WTC11 (cell line): ENCODE data around the gene RBFOX1. TPM values are rescaled to one million over a fixed set of nuclear protein-coding genes. Genes with fewer than 3 reads are reported as not detected.

Experiments
- ATAC-seq: fragments of 200-7000 bp; cut with Tn5 transposase; 2 replicates; pipeline ENCODE4 v1.10.0; 2021; ENCODE audit warnings: mild to moderate bottlenecking, moderate library complexity
- CTCF ChIA-PET: fragments of 300-600 bp; sonication (Branson Sonifier 250); formaldehyde crosslinking; loops from one replicate; lab custom pipeline; 2021; ENCODE audit warnings: antibody characterized with exemption; lab: Charles Lee
- POLR2A ChIA-PET: fragments of 350-600 bp; sonication (Branson Sonifier 250); formaldehyde crosslinking; loops from one replicate; lab custom pipeline; 2021; ENCODE audit warnings: antibody characterized with exemption; lab: Charles Lee
- DNase-seq: peaks from one replicate; pipeline ENCODE4 v3.0.0; 2021; ENCODE audit warnings: low spot score
- H3K27ac Mint-ChIP-seq: 2 replicates; pipeline ENCODE4 v1.8.0; 2021; ENCODE audit warnings: mixed read lengths
- H3K27me3 Mint-ChIP-seq: 2 replicates; pipeline ENCODE4 v1.8.0; 2021; ENCODE audit warnings: low read depth, mild to moderate bottlenecking, moderate library complexity, mixed read lengths
- H3K36me3 Mint-ChIP-seq: 2 replicates; pipeline ENCODE4 v1.8.0; 2021; ENCODE audit warnings: mixed read lengths
- H3K4me1 Mint-ChIP-seq: 2 replicates; pipeline ENCODE4 v1.8.0; 2022; ENCODE audit warnings: mixed read lengths
- H3K4me3 Mint-ChIP-seq: 2 replicates; pipeline ENCODE4 v1.8.0; 2021; ENCODE audit warnings: mild to moderate bottlenecking, moderate library complexity, mixed read lengths
- H3K9me3 Mint-ChIP-seq: 2 replicates; pipeline ENCODE4 v1.8.0; 2021; ENCODE audit warnings: mixed read lengths
- E2F5 ChIP-seq: sonication (generic); formaldehyde crosslinking; IDR thresholded peaks from 2 replicates; pipeline ENCODE4 v1.8.1; 2022; ENCODE audit warnings: mild to moderate bottlenecking, moderate library complexity, missing genetic modification reagents
- ETV6 ChIP-seq: sonication (generic); formaldehyde crosslinking; IDR thresholded peaks from 2 replicates; pipeline ENCODE4 v1.8.1; 2022; ENCODE audit warnings: mild to moderate bottlenecking, missing genetic modification reagents
- FOXK1 ChIP-seq: sonication (generic); formaldehyde crosslinking; IDR thresholded peaks from 2 replicates; pipeline ENCODE4 v1.8.0; 2022; ENCODE audit warnings: mild to moderate bottlenecking, moderate library complexity, missing genetic modification reagents
- GTF2I ChIP-seq: fragments of 250-450 bp; sonication (Bioruptor Pico); conservative IDR thresholded peaks from 2 replicates; pipeline ENCODE4 v1.4.0; 2021; ENCODE audit warnings: mild to moderate bottlenecking
- JUN ChIP-seq: sonication (generic); formaldehyde crosslinking; IDR thresholded peaks from 2 replicates; pipeline ENCODE4 v1.8.0; 2023; ENCODE audit warnings: mild to moderate bottlenecking, missing genetic modification reagents
- MAX ChIP-seq: sonication (generic); formaldehyde crosslinking; IDR thresholded peaks from 2 replicates; pipeline ENCODE4 v1.8.0; 2022; ENCODE audit warnings: mild to moderate bottlenecking, missing genetic modification reagents
- NFE2L1 ChIP-seq: sonication (generic); formaldehyde crosslinking; IDR thresholded peaks from 2 replicates; pipeline ENCODE4 v1.8.1; 2023; ENCODE audit warnings: missing genetic modification reagents
- NR1H2 ChIP-seq: sonication (generic); formaldehyde crosslinking; IDR thresholded peaks from 2 replicates; pipeline ENCODE4 v1.9.0; 2021; ENCODE audit warnings: mild to moderate bottlenecking, moderate library complexity, missing genetic modification reagents
- SOX15 ChIP-seq: fragments of 250-450 bp; sonication (Bioruptor Pico); IDR thresholded peaks from 2 replicates; pipeline ENCODE4 v1.9.0; 2021; ENCODE audit warnings: mild to moderate bottlenecking
- USF1 ChIP-seq: sonication (generic); formaldehyde crosslinking; IDR thresholded peaks from 2 replicates; pipeline ENCODE4 v1.8.0; 2022; ENCODE audit warnings: mild to moderate bottlenecking, missing genetic modification reagents
- ZNF121 ChIP-seq: sonication (generic); formaldehyde crosslinking; IDR thresholded peaks from 2 replicates; pipeline ENCODE4 v1.8.0; 2023; ENCODE audit warnings: missing genetic modification reagents
- ZNF423 ChIP-seq: fragments of 250-450 bp; sonication (Bioruptor Pico); IDR thresholded peaks from 2 replicates; pipeline ENCODE4 v2.1.2; 2022; ENCODE audit warnings: mild to moderate bottlenecking, moderate library complexity
- total RNA-seq: library from RNA; stranded (reverse); gene quantifications from 3 replicates; pipeline ENCODE4 v1.2.3, GENCODE V29; 2021
- TF ChIP-seq, protein P1 (sequence below): sonication (generic); formaldehyde crosslinking; IDR thresholded peaks from 2 replicates; pipeline ENCODE4 v1.8.1; 2023; ENCODE audit warnings: mild to moderate bottlenecking, missing genetic modification reagents, moderate library complexity
- TF ChIP-seq, protein P2 (sequence below): sonication (generic); formaldehyde crosslinking; conservative IDR thresholded peaks from 2 replicates; pipeline ENCODE4 v1.8.1; 2022; ENCODE audit warnings: mild to moderate bottlenecking, missing genetic modification reagents
- TF ChIP-seq, protein P3 (sequence below): sonication (generic); formaldehyde crosslinking; IDR thresholded peaks from 2 replicates; pipeline ENCODE4 v1.8.1; 2023; ENCODE audit warnings: mild to moderate bottlenecking, moderate library complexity, missing genetic modification reagents
- TF ChIP-seq, protein P4 (sequence below): sonication (generic); formaldehyde crosslinking; IDR thresholded peaks from 2 replicates; pipeline ENCODE4 v1.8.1; 2022; ENCODE audit warnings: low read depth, mild to moderate bottlenecking, moderate library complexity, missing genetic modification reagents, borderline replicate concordance
- TF ChIP-seq, protein P5 (sequence below): fragments of 250-450 bp; sonication (Bioruptor Pico); IDR thresholded peaks from 2 replicates; pipeline ENCODE4 v1.9.0; 2021; ENCODE audit warnings: mild to moderate bottlenecking

The RBFOX1 gene
- total RNA-seq, 1 experiment from 2014 or later, result 1.1 TPM

DNA sequence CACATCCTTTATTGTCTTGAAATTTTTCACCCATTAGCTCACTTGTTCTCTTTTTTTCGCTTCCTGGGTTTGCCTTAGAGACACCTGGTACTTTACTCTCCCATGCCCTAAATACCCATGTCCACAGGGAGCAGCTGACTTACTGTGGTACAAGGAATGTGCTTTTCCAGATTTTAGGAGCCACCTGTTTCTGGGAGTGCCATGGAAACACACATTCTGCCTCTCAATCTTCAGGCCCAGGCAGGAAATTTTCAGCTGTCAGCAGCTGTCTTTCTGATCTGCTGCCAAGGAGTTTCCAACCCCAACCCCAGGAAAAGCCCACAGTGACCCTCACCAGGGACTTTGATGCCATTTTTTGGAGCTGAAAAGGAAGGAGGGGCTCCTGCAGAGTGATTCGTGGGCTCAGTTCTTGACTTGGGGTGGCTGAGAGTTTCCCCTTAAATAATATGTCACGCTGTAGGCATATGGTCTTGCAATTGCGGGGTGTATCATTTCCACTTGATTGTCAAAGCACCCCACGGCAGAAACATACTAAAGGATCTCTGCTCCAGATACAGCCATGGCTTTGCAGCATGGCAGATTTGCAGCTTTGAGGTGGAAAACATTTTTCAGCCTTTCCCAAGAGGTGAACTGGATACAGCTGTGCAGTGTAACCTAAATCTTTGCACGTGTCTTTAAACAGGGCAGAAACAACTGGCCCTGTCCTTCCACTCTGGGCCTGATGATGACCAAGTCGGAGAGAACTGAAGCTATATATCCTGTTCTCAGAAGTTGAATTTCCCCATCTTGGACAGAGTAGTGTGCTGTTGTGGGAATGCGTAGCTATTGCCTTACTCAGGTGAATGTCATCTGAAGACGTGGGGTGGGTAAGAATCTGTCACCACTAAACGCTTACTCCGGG lies 19.2 kb downstream of the RBFOX1 start:
- TF ChIP-seq, protein P1, sequence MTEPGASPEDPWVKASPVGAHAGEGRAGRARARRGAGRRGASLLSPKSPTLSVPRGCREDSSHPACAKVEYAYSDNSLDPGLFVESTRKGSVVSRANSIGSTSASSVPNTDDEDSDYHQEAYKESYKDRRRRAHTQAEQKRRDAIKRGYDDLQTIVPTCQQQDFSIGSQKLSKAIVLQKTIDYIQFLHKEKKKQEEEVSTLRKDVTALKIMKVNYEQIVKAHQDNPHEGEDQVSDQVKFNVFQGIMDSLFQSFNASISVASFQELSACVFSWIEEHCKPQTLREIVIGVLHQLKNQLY (CRISPR knock-in tag), result no peak
- TF ChIP-seq, all 79 proteins: peak for 0
- ChIA-PET POLR2A (no interaction called here), CTCF (no interaction called here)
- ATAC-seq, result no peak
- DNase-seq, result no peak
- Mint-ChIP-seq H3K4me3 (no peak overlapping the region), H3K4me1 (no peaks in the 10 kb centered on the region), H3K36me3 (peaks cover 75% of the 10 kb centered on the region), H3K27me3 (peaks cover 5% of the 10 kb centered on the region), H3K27ac (no peak overlapping the region), H3K9me3 (peaks cover 89% of the 10 kb centered on the region)

- DNase-seq, result no peak
- Mint-ChIP-seq H3K27me3 (peaks cover 8% of the 10 kb centered on the region), H3K27ac (no peak overlapping the region), H3K4me3 (no peak overlapping the region), H3K36me3 (peaks cover 70% of the 10 kb centered on the region), H3K9me3 (peaks cover 87% of the 10 kb centered on the region), H3K4me1 (no peaks in the 10 kb centered on the region)
- no peak for TF ChIP-seq SOX15 (CRISPR knock-in tag)
- TF ChIP-seq GTF2I (CRISPR knock-in tag), result no peak
- no peak for TF ChIP-seq NFE2L1 (CRISPR knock-in tag)
- TF ChIP-seq FOXK1 (CRISPR knock-in tag), result no peak
- TF ChIP-seq, protein P2, sequence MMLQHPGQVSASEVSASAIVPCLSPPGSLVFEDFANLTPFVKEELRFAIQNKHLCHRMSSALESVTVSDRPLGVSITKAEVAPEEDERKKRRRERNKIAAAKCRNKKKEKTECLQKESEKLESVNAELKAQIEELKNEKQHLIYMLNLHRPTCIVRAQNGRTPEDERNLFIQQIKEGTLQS (CRISPR knock-in tag), result no peak
- TF ChIP-seq ZNF423 (CRISPR knock-in tag), result no peak
- TF ChIP-seq ETV6 (CRISPR knock-in tag), result no peak
- TF ChIP-seq, protein P3, sequence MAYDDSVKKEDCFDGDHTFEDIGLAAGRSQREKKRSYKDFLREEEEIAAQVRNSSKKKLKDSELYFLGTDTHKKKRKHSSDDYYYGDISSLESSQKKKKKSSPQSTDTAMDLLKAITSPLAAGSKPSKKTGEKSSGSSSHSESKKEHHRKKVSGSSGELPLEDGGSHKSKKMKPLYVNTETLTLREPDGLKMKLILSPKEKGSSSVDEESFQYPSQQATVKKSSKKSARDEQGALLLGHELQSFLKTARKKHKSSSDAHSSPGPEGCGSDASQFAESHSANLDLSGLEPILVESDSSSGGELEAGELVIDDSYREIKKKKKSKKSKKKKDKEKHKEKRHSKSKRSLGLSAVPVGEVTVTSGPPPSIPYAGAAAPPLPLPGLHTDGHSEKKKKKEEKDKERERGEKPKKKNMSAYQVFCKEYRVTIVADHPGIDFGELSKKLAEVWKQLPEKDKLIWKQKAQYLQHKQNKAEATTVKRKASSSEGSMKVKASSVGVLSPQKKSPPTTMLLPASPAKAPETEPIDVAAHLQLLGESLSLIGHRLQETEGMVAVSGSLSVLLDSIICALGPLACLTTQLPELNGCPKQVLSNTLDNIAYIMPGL (CRISPR knock-in tag), result no peak
- no peak for TF ChIP-seq USF1 (CRISPR knock-in tag)
- TF ChIP-seq, protein P4, sequence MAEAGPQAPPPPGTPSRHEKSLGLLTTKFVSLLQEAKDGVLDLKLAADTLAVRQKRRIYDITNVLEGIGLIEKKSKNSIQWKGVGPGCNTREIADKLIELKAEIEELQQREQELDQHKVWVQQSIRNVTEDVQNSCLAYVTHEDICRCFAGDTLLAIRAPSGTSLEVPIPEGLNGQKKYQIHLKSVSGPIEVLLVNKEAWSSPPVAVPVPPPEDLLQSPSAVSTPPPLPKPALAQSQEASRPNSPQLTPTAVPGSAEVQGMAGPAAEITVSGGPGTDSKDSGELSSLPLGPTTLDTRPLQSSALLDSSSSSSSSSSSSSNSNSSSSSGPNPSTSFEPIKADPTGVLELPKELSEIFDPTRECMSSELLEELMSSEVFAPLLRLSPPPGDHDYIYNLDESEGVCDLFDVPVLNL (CRISPR knock-in tag), result no peak
- TF ChIP-seq ZNF121, result no peak
- TF ChIP-seq, protein P1 (CRISPR knock-in tag), result no peak
- TF ChIP-seq NR1H2 (CRISPR knock-in tag), result no peak
- TF ChIP-seq, protein P5, sequence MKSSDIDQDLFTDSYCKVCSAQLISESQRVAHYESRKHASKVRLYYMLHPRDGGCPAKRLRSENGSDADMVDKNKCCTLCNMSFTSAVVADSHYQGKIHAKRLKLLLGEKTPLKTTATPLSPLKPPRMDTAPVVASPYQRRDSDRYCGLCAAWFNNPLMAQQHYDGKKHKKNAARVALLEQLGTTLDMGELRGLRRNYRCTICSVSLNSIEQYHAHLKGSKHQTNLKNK (CRISPR knock-in tag), result no peak
- no peak for TF ChIP-seq MAX
- no peak for TF ChIP-seq E2F5
- no peak for TF ChIP-seq JUN
- ChIA-PET CTCF (no interaction called here), POLR2A (no interaction called here)
- ATAC-seq, result no peak
Observed at GRCh38 chr16:7355758-7356157, 23.1 kb downstream of the RBFOX1 start.
